ENCODE measurements around the gene UQCR10. TPM values are rescaled to one million over a fixed set of nuclear protein-coding genes. Genes with fewer than 3 reads are reported as not detected.

UQCR10 gene
- total RNA-seq, 1 experiment from 2014 or later, result 119 TPM

GRCh38 chr22:29768052-29768693 lies 1.0 kb downstream of the UQCR10 start:
- ChIA-PET RAD21 (ENCODE audit: low non-redundant PET in 1 of 2, low total read pairs in 2 of 2, uncharacterized antibody in 2 of 2, unreplicated experiment in 2 of 2) (no interaction called here), CTCF (no interaction called here), POLR2A (no interaction called here)
- BruUV-seq (replicated peaks), result no TSS peak
- TF ChIP-seq EZH2 (IDR thresholded peaks at IDR 0.05) (no peak), EZH2phosphoT487 (IDR thresholded peaks at IDR 0.05; ENCODE audit: borderline replicate concordance) (no peak)
- TF ChIP-seq, protein P1, sequence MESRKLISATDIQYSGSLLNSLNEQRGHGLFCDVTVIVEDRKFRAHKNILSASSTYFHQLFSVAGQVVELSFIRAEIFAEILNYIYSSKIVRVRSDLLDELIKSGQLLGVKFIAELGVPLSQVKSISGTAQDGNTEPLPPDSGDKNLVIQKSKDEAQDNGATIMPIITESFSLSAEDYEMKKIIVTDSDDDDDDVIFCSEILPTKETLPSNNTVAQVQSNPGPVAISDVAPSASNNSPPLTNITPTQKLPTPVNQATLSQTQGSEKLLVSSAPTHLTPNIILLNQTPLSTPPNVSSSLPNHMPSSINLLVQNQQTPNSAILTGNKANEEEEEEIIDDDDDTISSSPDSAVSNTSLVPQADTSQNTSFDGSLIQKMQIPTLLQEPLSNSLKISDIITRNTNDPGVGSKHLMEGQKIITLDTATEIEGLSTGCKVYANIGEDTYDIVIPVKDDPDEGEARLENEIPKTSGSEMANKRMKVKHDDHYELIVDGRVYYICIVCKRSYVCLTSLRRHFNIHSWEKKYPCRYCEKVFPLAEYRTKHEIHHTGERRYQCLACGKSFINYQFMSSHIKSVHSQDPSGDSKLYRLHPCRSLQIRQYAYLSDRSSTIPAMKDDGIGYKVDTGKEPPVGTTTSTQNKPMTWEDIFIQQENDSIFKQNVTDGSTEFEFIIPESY (IDR thresholded peaks at IDR 0.05; ENCODE audit: extremely low read depth, insufficient replicate concordance, low read length), result no peak
- H3K27me3 ChIP-seq (ENCODE audit: insufficient read depth, low read length), result no peaks in the 10 kb centered on the region
- H3K9ac ChIP-seq (ENCODE audit: low read length), result peak overlapping the region; percentile 80
- no peaks in the 10 kb centered on the region for H3K9me3 ChIP-seq (ENCODE audit: control insufficient read depth in 1 of 2, insufficient read depth in 1 of 2, low read depth in 1 of 2, low read length in 2 of 2)
- peaks cover 7 to 35% of the 10 kb centered on the region in 2 experiments for H3K4me1 ChIP-seq (ENCODE audit: control insufficient read depth in 1 of 2, insufficient read depth in 2 of 2, low read length in 2 of 2)
- DNase-seq (ENCODE audit: low read depth, low spot score), result no peak
- no peaks in the 10 kb centered on the region for H4K20me1 ChIP-seq (ENCODE audit: insufficient read depth)
- H3K9me2 ChIP-seq (ENCODE audit: insufficient read depth), result no peaks in the 10 kb centered on the region
- no peak for ATAC-seq
- H3K79me2 ChIP-seq (ENCODE audit: insufficient read depth, low read length), result peaks cover 32% of the 10 kb centered on the region
- peak overlapping the region; percentile 82 for H3K27ac ChIP-seq (ENCODE audit: low read depth, low read length)
- peak overlapping the region; percentile 75 to 83 for H3K4me3 ChIP-seq (replicated peaks in 1 of 2; ENCODE audit: low read depth in 1 of 2, low read length in 2 of 2)
- no peak overlapping the region for H2AFZ ChIP-seq (ENCODE audit: low read depth, low read length, poor library complexity, severe bottlenecking)
- intact Hi-C loops (cut with micrococcal nuclease), result no loop called here
- H3K4me2 ChIP-seq (ENCODE audit: low read length), result peak overlapping the region; percentile 91
- peaks cover 15 to 19% of the 10 kb centered on the region in 2 experiments; a peak in 3 of 4 replicates for H3K36me3 ChIP-seq (ENCODE audit: control insufficient read depth in 1 of 2, insufficient read depth in 2 of 2, low read length in 2 of 2)

- TF ChIP-seq CEBPB (IDR thresholded peaks at IDR 0.05; ENCODE audit: low read depth) (no peak), POLR2A (IDR thresholded peaks at IDR 0.05; ENCODE audit: borderline replicate concordance, extremely low read depth, insufficient read depth, insufficient read length) (no peak), YY1 (IDR thresholded peaks at IDR 0.05; ENCODE audit: extremely low read depth, insufficient replicate concordance, low read depth, low read length) (no peak), ELF1 (IDR thresholded peaks at IDR 0.05; ENCODE audit: borderline replicate concordance, low read depth) (no peak), EZH2phosphoT487 (IDR thresholded peaks at IDR 0.05; ENCODE audit: borderline replicate concordance) (no peak), SP1 (IDR thresholded peaks at IDR 0.05; ENCODE audit: low read depth) (no peak), POLR2AphosphoS5 (IDR thresholded peaks at IDR 0.05; ENCODE audit: low read depth, low read length) (no peak), ZFX (IDR thresholded peaks at IDR 0.05) (no peak), EGR1 (IDR thresholded peaks at IDR 0.05; ENCODE audit: low read depth) (no peak)
- TF ChIP-seq, protein P2, sequence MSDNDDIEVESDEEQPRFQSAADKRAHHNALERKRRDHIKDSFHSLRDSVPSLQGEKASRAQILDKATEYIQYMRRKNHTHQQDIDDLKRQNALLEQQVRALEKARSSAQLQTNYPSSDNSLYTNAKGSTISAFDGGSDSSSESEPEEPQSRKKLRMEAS (IDR thresholded peaks at IDR 0.05), result no peak
- RAD21 ChIA-PET (ENCODE audit: low non-redundant PET in 1 of 2, low total read pairs in 2 of 2, uncharacterized antibody in 2 of 2, unreplicated experiment in 2 of 2), result no interaction called here
- intact Hi-C loops (cut with micrococcal nuclease), result no loop called here
- H3K4me1 ChIP-seq (ENCODE audit: control insufficient read depth in 1 of 2, insufficient read depth in 2 of 2, low read length in 2 of 2), result peaks cover 11 to 42% of the 10 kb centered on the region in 2 experiments
- H4K20me1 ChIP-seq (ENCODE audit: insufficient read depth), result no peaks in the 10 kb centered on the region
- no peaks in the 10 kb centered on the region for H3K9me3 ChIP-seq (ENCODE audit: control insufficient read depth in 1 of 2, insufficient read depth in 1 of 2, low read depth in 1 of 2, low read length in 2 of 2)
- H3K36me3 ChIP-seq (ENCODE audit: control insufficient read depth in 1 of 2, insufficient read depth in 2 of 2, low read length in 2 of 2), result peaks cover 15 to 19% of the 10 kb centered on the region in 2 experiments; a peak in 3 of 4 replicates
- H3K9me2 ChIP-seq (ENCODE audit: insufficient read depth), result no peaks in the 10 kb centered on the region
- H3K9ac ChIP-seq (ENCODE audit: low read length), result no peak overlapping the region
- BruUV-seq (replicated peaks), result no TSS peak
- no peak overlapping the region for H3K4me3 ChIP-seq (replicated peaks in 1 of 2; ENCODE audit: low read depth in 1 of 2, low read length in 2 of 2)
- H3K27ac ChIP-seq (ENCODE audit: low read depth, low read length), result no peak overlapping the region
- H3K79me2 ChIP-seq (ENCODE audit: insufficient read depth, low read length), result peaks cover 32% of the 10 kb centered on the region
- no peak overlapping the region for H2AFZ ChIP-seq (ENCODE audit: low read depth, low read length, poor library complexity, severe bottlenecking)
- no peak for ATAC-seq
- no peak overlapping the region for H3K4me2 ChIP-seq (ENCODE audit: low read length)
- CTCF ChIA-PET, result interaction anchor here (0.9 to 1.5 kb wide), 2 partner anchors 232 to 235 kb away, joined by 3 to 7 read pairs; no protein-coding TSS in a partner anchor
- POLR2A ChIA-PET, result interaction anchor here (1.3 kb wide), 1 partner anchor 11 kb away, joined by 3 read pairs; no protein-coding TSS in a partner anchor
- no peak for DNase-seq (ENCODE audit: low read depth, low spot score)
- H3K27me3 ChIP-seq (ENCODE audit: insufficient read depth, low read length), result no peaks in the 10 kb centered on the region
These were observed 2.7 kb downstream of the UQCR10 start for GRCh38 chr22:29769723-29770321.

All from HCT116 (cell line).